Esophagus squamous epithelium (tissue), 5 donors: Measurements from ENCODE around the gene GALNT6. TPM values are rescaled to one million over a fixed set of nuclear protein-coding genes. Genes with fewer than 3 reads are reported as not detected.

Experiments used
- DNase-seq: peaks from one replicate; lab custom pipeline; 2025; lab: John Stamatoyannopoulos, UW
- H3K27ac ChIP-seq, 4 donors: fragments of 200-600 bp; sonication (generic); one replicate each; pipeline ENCODE4 v1.5.1; 2016 to 2019; ENCODE audit warnings: mild to moderate bottlenecking in 1 of 4
- H3K27me3 ChIP-seq, 4 donors: fragments of 200-600 bp; sonication (generic); 1 replicate in 3 of 4; 2 replicates in 1 of 4; pipeline versions ENCODE4 v1.5.1 to v1.6.0; 2017 to 2021; ENCODE audit warnings: antibody characterized with exemption in 1 of 4
- H3K36me3 ChIP-seq, 3 donors: fragments of 200-600 bp; sonication (generic); one replicate each; pipeline ENCODE4 v1.5.1; 2016 to 2019
- H3K4me1 ChIP-seq, 3 donors: fragments of 200-600 bp; sonication (generic); one replicate each; pipeline ENCODE4 v1.5.1; 2017 to 2019
- H3K4me3 ChIP-seq, 4 donors: fragments of 200-600 bp; sonication (generic); 1 replicate in 3 of 4; 2 replicates in 1 of 4; pipeline ENCODE4 v1.5.1; 2016 to 2019; ENCODE audit warnings: mild to moderate bottlenecking in 2 of 4, moderate library complexity in 1 of 4
- H3K9me3 ChIP-seq, 3 donors: fragments of 200-600 bp; sonication (generic); one replicate each; pipeline ENCODE4 v1.5.1; 2016 to 2019
- CTCF ChIP-seq, 6 experiments: fragments of 450-650 bp in 4 of 6; fragments of 200-600 bp in 2 of 6; sonication (generic) in 2 of 6; IDR thresholded peaks; one replicate each; pipeline ENCODE4 v1.5.1; 2016 to 2019; ENCODE audit warnings: antibody characterized with exemption in 6 of 6, mild to moderate bottlenecking in 4 of 6, moderate library complexity in 4 of 6
- POLR2A ChIP-seq, 4 donors: fragments of 450-650 bp; IDR thresholded peaks; one replicate each; pipeline ENCODE4 v1.6.1; 2017; ENCODE audit warnings: antibody characterized with exemption in 4 of 4, mild to moderate bottlenecking in 4 of 4, moderate library complexity in 3 of 4
- WGBS, 2 donors: methylation state at CpG; one replicate each; pipeline ENCODE4 v1.1.5; 2018; 5-methylcytosine and 5-hydroxymethylcytosine counted together
- intact Hi-C: fragments of 100-400 bp; cut with DNase I; formaldehyde crosslinking; loops from one replicate; pipeline ENCODE4 v1.15.0; 2022
- total RNA-seq, 4 donors: library from RNA; depleted of rRNA; stranded (reverse); fragments of >200 nt; gene quantifications; one replicate each; pipeline ENCODE4 v1.1.0, GENCODE V29; 2016
- donor health status: DM: yes; HTN: yes; CAD: no.

Gene GALNT6
- total RNA-seq, 4 donors from 2014 or later: 1.7 to 26.7 (median 10.2) TPM

GRCh38 chr12:51386351-51386750 lies 4.9 kb downstream of the GALNT6 start:
- Histone ChIP-seq H3K27me3 (peaks cover 0 to 10% (median 0%) of the 10 kb centered on the region in 4 donors), H3K4me3 (no peak overlapping the region), H3K4me1 (peaks cover 8 to 49% (median 10%) of the 10 kb centered on the region in 3 donors), H3K36me3 (no peaks in the 10 kb centered on the region), H3K27ac (no peak overlapping the region), H3K9me3 (no peaks in the 10 kb centered on the region)
- intact Hi-C loops: no loop called here
- TF ChIP-seq POLR2A (IDR thresholded peaks at IDR 0.05) (no peak), CTCF (IDR thresholded peaks at IDR 0.05) (no peak)
- no peak for DNase-seq
- WGBS, 2 donors: 67 to 92% methylated on average over 2 to 4 of the region's 4 CpGs

GRCh38 chr12:51383269-51383905 lies 7.8 kb downstream of the GALNT6 start:
- Histone ChIP-seq H3K4me3 (no peak overlapping the region), H3K36me3 (no peaks in the 10 kb centered on the region), H3K27me3 (peaks cover 0 to 11% (median 0%) of the 10 kb centered on the region in 4 donors), H3K27ac (no peak overlapping the region), H3K9me3 (no peaks in the 10 kb centered on the region), H3K4me1 (peaks cover 5 to 25% (median 10%) of the 10 kb centered on the region in 3 donors)
- intact Hi-C loops: no loop called here
- 59 to 79% methylated on average over 6 of the region's 6 CpGs for WGBS, 2 donors
- no peak for DNase-seq
- TF ChIP-seq POLR2A (IDR thresholded peaks at IDR 0.05) (no peak), CTCF (IDR thresholded peaks at IDR 0.05) (no peak)

- Histone ChIP-seq H3K36me3 (no peaks in the 10 kb centered on the region), H3K9me3 (no peaks in the 10 kb centered on the region), H3K4me3 (no peak overlapping the region), H3K27me3 (peaks cover 0 to 11% (median 0%) of the 10 kb centered on the region in 4 donors), H3K27ac (no peak overlapping the region), H3K4me1 (peaks cover 0 to 16% (median 5%) of the 10 kb centered on the region in 3 donors)
- WGBS, 2 donors: 90 to 93% methylated on average over 7 of the region's 7 CpGs
- TF ChIP-seq POLR2A (IDR thresholded peaks at IDR 0.05): no peak
- no peak for TF ChIP-seq CTCF (IDR thresholded peaks at IDR 0.05)
- intact Hi-C loops: no loop called here
- DNase-seq: no peak
Measured at GRCh38 chr12:51382173-51382572, 9.0 kb downstream of the GALNT6 start.

- Histone ChIP-seq H3K36me3 (peaks cover 0 to 7% (median 0%) of the 10 kb centered on the region in 3 donors), H3K27me3 (peaks cover 0 to 11% (median 0%) of the 10 kb centered on the region in 4 donors), H3K4me3 (no peak overlapping the region), H3K4me1 (peaks cover 0 to 16% (median 5%) of the 10 kb centered on the region in 3 donors), H3K27ac (no peak overlapping the region), H3K9me3 (no peaks in the 10 kb centered on the region)
- intact Hi-C loops: no loop called here
- no peak for TF ChIP-seq POLR2A (IDR thresholded peaks at IDR 0.05)
- 28 to 29% methylated on average over 5 of the region's 5 CpGs for WGBS, 2 donors
- no peak for DNase-seq
Measured at GRCh38 chr12:51381226-51382079, 9.8 kb downstream of the GALNT6 start.

- Histone ChIP-seq H3K36me3 (peaks cover 0 to 7% (median 0%) of the 10 kb centered on the region in 3 donors), H3K27me3 (peaks cover 0 to 11% (median 0%) of the 10 kb centered on the region in 4 donors), H3K9me3 (no peaks in the 10 kb centered on the region), H3K4me3 (no peak overlapping the region), H3K4me1 (peaks cover 0 to 16% (median 5%) of the 10 kb centered on the region in 3 donors), H3K27ac (no peak overlapping the region)
- DNase-seq: no peak
- intact Hi-C loops: no loop called here
- no peak for TF ChIP-seq POLR2A (IDR thresholded peaks at IDR 0.05)
- TF ChIP-seq CTCF (IDR thresholded peaks at IDR 0.05): no peak
- WGBS, 2 donors: 94 to 100% methylated on average over 4 to 7 of the region's 11 CpGs
Measured at GRCh38 chr12:51379571-51379970, 11.6 kb downstream of the GALNT6 start.
